Kidney tubule cell (primary cell): ENCODE results near the gene LIN7A.

Experiments
- DNase-seq: peaks from one replicate; pipeline ENCODE4 v3.0.0-alpha.2; 2018; ENCODE audit warnings: low spot score

Gene LIN7A

DNA sequence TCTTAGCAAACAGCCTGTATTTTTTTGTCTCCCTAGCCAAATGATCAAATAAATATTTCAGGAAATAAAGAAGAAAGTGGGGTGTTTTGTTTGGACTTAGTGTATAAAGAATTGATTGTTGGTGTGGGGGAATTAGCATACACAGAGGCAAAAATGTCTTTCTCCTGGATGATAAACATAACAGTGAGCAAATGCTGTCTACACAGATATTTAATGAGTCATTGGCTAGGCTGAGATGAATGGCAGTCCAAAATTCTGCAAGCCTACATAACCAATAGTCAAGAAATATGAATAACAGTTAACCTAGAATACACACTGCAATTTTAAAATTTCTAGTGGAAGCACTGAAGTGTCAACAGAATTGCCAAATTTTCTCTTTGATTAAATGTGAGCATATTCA, 185.3 kb downstream of the LIN7A start:
- DNase-seq = no peak

DNA sequence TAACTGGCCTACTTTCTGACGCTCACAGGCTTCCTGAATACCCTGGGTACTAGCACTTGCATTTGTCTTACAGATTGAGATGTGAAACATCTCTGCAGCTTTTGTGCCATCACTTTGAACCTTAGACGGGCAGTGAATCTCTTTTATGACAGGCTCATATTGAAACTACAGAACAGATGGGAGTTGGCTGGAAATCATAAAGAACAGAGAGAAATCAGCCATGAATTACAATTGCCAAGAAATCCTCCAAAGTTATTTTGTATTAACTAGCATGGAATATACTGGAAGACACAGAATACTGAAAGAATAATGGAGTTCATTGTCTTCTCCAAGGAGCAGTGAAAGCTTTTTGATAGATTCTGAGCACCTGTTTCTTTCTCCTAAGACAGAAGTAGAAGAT, 188.3 kb downstream of the LIN7A start:
- no peak for DNase-seq

DNA sequence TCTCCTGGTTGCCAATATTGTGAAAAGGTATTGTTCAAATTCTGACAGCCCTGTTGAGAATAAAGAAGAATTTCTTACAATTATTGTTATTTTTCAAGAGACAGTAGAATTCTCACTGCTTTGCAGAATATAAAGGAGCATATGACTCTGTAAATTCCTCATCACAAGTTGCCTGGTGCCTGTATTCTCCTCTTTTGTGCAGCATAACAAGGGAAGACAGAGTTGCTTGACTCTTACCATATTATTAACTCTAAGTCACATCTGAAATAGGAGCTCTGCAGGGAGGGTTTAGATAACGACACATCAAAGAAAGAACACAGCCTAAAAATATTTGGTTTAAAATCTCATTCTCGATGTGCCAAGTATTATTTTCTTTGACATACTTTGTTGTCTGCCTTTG, 189.9 kb downstream of the LIN7A start:
- DNase-seq = no peak

DNA sequence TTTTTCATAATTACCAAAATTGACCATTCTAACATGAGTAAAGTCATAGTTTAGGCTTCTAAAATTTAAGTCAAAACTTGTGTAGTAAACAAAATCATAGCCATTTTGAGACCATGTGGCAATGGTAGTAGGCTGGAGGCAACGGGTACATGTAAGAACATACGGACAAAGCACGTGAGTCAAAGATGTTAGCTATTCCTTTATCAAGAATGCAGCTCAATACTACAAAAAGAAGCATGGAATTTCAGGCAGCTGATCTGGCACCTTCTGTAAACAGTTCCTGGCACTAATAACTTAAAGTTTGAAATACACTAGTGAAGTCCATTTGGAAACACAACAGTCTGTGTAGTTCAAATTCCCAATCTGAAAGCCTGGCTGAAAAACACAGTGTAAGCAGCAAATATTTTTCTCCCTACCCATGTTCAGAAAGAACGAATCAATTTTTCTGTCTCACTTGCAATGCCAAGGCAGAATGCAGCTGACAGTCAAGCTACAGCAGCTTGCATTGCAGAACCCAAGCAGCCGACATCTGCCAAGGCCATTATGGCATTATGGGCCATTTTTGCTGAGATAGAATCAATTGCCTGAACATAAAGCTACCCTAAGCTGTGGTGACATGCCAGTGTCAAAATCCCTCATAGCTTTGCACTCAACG, 191.8 kb downstream of the LIN7A start:
- no peak for DNase-seq
